OCI-LY7 (cell line): ENCODE measurements around the gene NEURL2. TPM values are rescaled to one million over a fixed set of nuclear protein-coding genes. Genes with fewer than 3 reads are reported as not detected.

ENCODE experiments used
- BruUV-seq: library from RNA; stranded (reverse); fragments of 400-500 nt; replicated peaks from 2 replicates; lab custom pipeline; 2021; lab: Mats Ljungman, UMichigan
- CTCF ChIA-PET: fragments of 300-600 bp; sonication (Branson Sonifier 250); formaldehyde crosslinking; loops from one replicate; lab custom pipeline; 2022; ENCODE audit warnings: antibody characterized with exemption; ENCODE audit not compliant: unreplicated experiment; lab: Charles Lee
- POLR2A ChIA-PET: fragments of 300-600 bp; sonication (Branson Sonifier 250); formaldehyde crosslinking; loops from one replicate; lab custom pipeline; 2022; ENCODE audit warnings: antibody characterized with exemption; lab: Charles Lee
- DNase-seq: peaks from one replicate; pipeline ENCODE4 v3.0.0-alpha.2; 2015; ENCODE audit warnings: low spot score
- H2AFZ ChIP-seq: fragments of 200-600 bp; sonication (generic), shearing (Covaris generic); 2 replicates; pipeline ENCODE4 v1.6.1; 2014; ENCODE audit warnings: mild to moderate bottlenecking, antibody characterized with exemption, low read length, moderate library complexity
- H3K27ac ChIP-seq: fragments of 200-600 bp; sonication (generic); 2 replicates; pipeline ENCODE4 v1.5.1; 2014; ENCODE audit warnings: mixed run types, low read depth, mild to moderate bottlenecking, moderate library complexity, low read length, inconsistent platforms; ENCODE audit not compliant: poor library complexity, severe bottlenecking
- H3K36me3 ChIP-seq: fragments of 200-600 bp; sonication (generic); 2 replicates; pipeline ENCODE4 v1.6.1; 2014; ENCODE audit warnings: mild to moderate bottlenecking, antibody characterized with exemption, low read length, moderate library complexity, mixed read lengths; ENCODE audit not compliant: insufficient read depth
- H3K4me1 ChIP-seq: fragments of 200-600 bp; sonication (generic); 2 replicates; pipeline ENCODE4 v1.5.1; 2014; ENCODE audit warnings: mild to moderate bottlenecking, low read length; ENCODE audit not compliant: insufficient read depth, poor library complexity, severe bottlenecking
- H3K4me2 ChIP-seq: fragments of 200-600 bp; sonication (generic); 2 replicates; pipeline ENCODE4 v1.6.1; 2014; ENCODE audit warnings: mild to moderate bottlenecking, low read length
- H3K4me3 ChIP-seq: fragments of 200-600 bp; sonication (generic); 2 replicates; pipeline ENCODE4 v1.5.1; 2014; ENCODE audit warnings: mild to moderate bottlenecking, low read depth, low read length; ENCODE audit not compliant: poor library complexity, severe bottlenecking
- H3K79me2 ChIP-seq: fragments of 200-600 bp; sonication (generic); 2 replicates; pipeline ENCODE4 v1.6.1; 2016; ENCODE audit warnings: low read depth, mild to moderate bottlenecking, low read length, moderate library complexity, mixed read lengths; ENCODE audit not compliant: insufficient read depth
- H3K9me2 ChIP-seq: fragments of 200-600 bp; sonication (generic); 2 replicates; pipeline ENCODE4 v1.6.1; 2016; ENCODE audit warnings: mild to moderate bottlenecking, low read length, mixed read lengths; ENCODE audit not compliant: insufficient read depth
- H3K9me3 ChIP-seq: fragments of 200-600 bp; sonication (generic); 2 replicates; pipeline ENCODE4 v1.6.1; 2014; ENCODE audit warnings: mild to moderate bottlenecking, mixed run types, low read length, mixed read lengths
- H4K20me1 ChIP-seq: fragments of 200-600 bp; sonication (generic); 2 replicates; pipeline ENCODE4 v1.6.1; 2014; ENCODE audit warnings: mild to moderate bottlenecking, antibody characterized with exemption, low read length, moderate library complexity, mixed read lengths; ENCODE audit not compliant: insufficient read depth
- EZH2phosphoT487 ChIP-seq: fragments of 200-600 bp; sonication (generic); IDR thresholded peaks from 2 replicates; pipeline ENCODE4 v1.6.1; 2018; ENCODE audit warnings: low read depth, borderline replicate concordance, mild to moderate bottlenecking, mixed run types, antibody characterized with exemption, low read length, moderate library complexity, mixed read lengths
- intact Hi-C: fragments of 100-400 bp; cut with micrococcal nuclease; formaldehyde crosslinking; loops from one replicate; pipeline ENCODE4 v1.10.0; 2022; ENCODE audit not compliant: unreplicated experiment
- total RNA-seq, 2 experiments: library from RNA; depleted of rRNA in 1 of 2; stranded (reverse); fragments of >200 nt in 1 of 2; shearing (Covaris generic) in 1 of 2; gene quantifications; 2 replicates each; pipeline ENCODE4 v1.2.3, GENCODE V29; 2014 to 2022
- TF ChIP-seq, protein P1 (sequence below): fragments of 200-600 bp; sonication (generic); conservative IDR thresholded peaks from 2 replicates; pipeline ENCODE4 v1.5.1; 2014; ENCODE audit warnings: mild to moderate bottlenecking, antibody characterized with exemption, low read length, moderate library complexity, mixed read lengths

NEURL2 gene
- total RNA-seq, 2 experiments from 2014 or later = 9.9 to 10.7 TPM

DNA sequence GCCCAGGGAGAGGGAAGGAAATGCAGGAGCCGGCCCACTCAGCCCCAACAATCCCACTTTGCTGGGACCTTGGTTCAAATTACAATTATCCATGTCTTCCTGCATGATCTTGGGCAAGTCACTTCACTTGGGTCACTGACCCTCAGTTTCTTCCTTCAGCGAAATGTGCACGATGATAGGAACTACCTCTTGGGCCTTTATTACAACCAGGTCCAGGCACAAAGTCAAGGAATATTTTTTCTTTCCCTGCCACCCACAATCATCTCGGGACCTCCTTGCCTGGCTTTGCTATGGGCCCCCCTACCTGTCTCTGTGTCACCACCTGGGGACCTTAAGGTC, 21.3 kb upstream of the NEURL2 start:
- ChIA-PET POLR2A (no interaction called here), CTCF (no interaction called here)
- H4K20me1 ChIP-seq = no peaks in the 10 kb centered on the region
- no peak for TF ChIP-seq EZH2phosphoT487
- TF ChIP-seq, protein P1, sequence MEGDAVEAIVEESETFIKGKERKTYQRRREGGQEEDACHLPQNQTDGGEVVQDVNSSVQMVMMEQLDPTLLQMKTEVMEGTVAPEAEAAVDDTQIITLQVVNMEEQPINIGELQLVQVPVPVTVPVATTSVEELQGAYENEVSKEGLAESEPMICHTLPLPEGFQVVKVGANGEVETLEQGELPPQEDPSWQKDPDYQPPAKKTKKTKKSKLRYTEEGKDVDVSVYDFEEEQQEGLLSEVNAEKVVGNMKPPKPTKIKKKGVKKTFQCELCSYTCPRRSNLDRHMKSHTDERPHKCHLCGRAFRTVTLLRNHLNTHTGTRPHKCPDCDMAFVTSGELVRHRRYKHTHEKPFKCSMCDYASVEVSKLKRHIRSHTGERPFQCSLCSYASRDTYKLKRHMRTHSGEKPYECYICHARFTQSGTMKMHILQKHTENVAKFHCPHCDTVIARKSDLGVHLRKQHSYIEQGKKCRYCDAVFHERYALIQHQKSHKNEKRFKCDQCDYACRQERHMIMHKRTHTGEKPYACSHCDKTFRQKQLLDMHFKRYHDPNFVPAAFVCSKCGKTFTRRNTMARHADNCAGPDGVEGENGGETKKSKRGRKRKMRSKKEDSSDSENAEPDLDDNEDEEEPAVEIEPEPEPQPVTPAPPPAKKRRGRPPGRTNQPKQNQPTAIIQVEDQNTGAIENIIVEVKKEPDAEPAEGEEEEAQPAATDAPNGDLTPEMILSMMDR = no peak
- H3K9me2 ChIP-seq = no peaks in the 10 kb centered on the region
- H3K36me3 ChIP-seq = no peaks in the 10 kb centered on the region
- no peak overlapping the region for H3K4me3 ChIP-seq
- intact Hi-C loops = no loop called here
- H3K27ac ChIP-seq = no peak overlapping the region
- no peaks in the 10 kb centered on the region for H3K9me3 ChIP-seq
- H2AFZ ChIP-seq = no peak overlapping the region
- H3K4me2 ChIP-seq = no peak overlapping the region
- peaks cover 14% of the 10 kb centered on the region for H3K4me1 ChIP-seq
- H3K79me2 ChIP-seq = no peaks in the 10 kb centered on the region
- DNase-seq = no peak
- no TSS peak for BruUV-seq

DNA sequence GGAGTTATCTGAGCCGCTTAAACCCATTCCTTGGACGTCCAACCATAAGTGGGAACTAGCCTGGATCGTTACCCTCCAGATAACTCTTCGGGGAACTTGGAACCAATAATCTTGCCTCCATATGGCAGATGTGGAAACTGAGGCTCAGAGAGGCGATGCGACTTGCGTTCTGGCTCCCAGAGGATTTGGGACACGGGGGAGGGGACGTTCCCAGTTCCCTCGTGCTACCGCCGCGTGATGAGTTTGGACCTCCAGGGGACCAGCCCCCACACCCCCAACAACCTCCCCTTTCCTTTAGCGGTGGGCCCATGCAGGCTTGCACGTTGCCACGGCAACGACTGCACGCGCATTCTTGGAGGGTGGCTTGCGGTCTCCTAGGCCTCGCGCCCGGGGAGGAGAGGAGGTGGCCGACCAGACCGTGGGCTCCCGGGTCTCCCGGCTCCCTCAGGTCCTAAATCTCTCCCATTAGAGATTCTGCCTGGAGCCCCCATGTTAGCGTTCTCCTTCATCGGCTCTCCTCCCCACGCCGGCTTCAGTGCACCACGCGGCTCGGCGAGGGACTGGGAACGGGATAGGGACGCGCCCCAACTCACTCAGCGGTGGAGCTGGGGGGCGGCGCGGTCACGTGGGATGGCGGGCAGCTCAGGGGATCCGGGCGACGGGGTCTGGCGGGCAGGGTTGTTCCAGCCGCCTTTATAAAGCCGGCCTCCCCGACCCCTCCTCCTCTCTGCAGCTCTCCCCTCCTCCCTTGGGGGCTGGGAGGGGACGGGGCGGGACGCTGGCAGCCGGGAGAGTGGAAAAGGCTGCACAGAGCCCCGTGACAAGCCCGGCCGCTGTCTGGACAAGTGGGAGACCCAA, 20.7 kb upstream of the NEURL2 start, which contains the start of gene PLTP:
Gene PLTP (minus strand): TSS at position 670 of the 858 bp plus-strand sequence. CDS start 703 bp downstream, outside the sequence.
- Histone ChIP-seq H3K4me3 (no peak within 1 kb of the TSS), H3K79me2 (no peaks in the 10 kb centered on the region), H3K4me1 (peaks cover 14% of the 10 kb centered on the region), H3K9me3 (no peaks in the 10 kb centered on the region), H4K20me1 (no peaks in the 10 kb centered on the region), H3K36me3 (no peaks in the 10 kb centered on the region), H2AFZ (peak within 1 kb of the TSS; percentile 32; the same call in 1 of the 2 replicates), H3K27ac (no peak within 1 kb of the TSS), H3K9me2 (no peaks in the 10 kb centered on the region), H3K4me2 (peak within 1 kb of the TSS; percentile 63)
- TF ChIP-seq EZH2phosphoT487 = no peak
- TF ChIP-seq, protein P1 = no peak
- DNase-seq = no peak
- intact Hi-C loops = loop anchor here (2.0 kb wide), 1 partner anchor 23 kb away; the partner anchor contains the start of gene PCIF1
- POLR2A ChIA-PET = no interaction called here
- CTCF ChIA-PET = no interaction called here
- no TSS peak for BruUV-seq
